ENCODE data around the gene TBXAS1.

DNA sequence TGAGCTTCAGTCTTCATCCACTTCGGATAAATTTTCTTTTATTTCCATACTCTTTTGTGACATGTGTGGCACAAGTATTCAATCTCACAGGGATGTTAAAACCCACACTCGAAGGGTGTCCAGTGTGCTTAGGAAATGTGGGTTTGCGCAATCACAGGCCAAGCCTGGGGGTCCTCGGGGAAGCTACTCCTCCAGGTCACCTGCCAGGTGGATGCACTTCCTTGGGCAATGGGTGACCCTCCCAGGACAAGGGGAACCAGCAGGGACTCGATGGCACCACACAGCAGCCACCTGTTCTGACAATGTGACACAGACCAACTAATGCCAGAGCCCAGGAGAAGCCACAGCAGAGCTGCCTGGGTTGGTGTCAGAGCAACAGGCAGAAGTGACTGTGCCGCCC is 194.7 kb downstream of the TBXAS1 start:
- TF ChIP-seq EZH2 (IDR thresholded peaks at IDR 0.05; ENCODE audit: borderline replicate concordance, low read depth, low read length, severe bottlenecking) (no peak), CTCF (IDR thresholded peaks at IDR 0.05; ENCODE audit: extremely low read depth in 1 of 2, insufficient read depth in 1 of 2, low read depth in 1 of 2, low read length in 2 of 2) (no peak), MAX (IDR thresholded peaks at IDR 0.05; ENCODE audit: insufficient read depth, insufficient read length) (no peak)
